Measurements from ENCODE around the gene POLE3. TPM values are rescaled to one million over a fixed set of nuclear protein-coding genes. Genes with fewer than 3 reads are reported as not detected.

Gene POLE3
- total RNA-seq, 1 donor from 2014 or later, result 49.5 TPM

- no peak overlapping the region for H3K4me3 Mint-ChIP-seq
- H3K27me3 Mint-ChIP-seq (ENCODE audit: low read depth), result no peaks in the 10 kb centered on the region
- H3K4me1 Mint-ChIP-seq, result peaks cover 9% of the 10 kb centered on the region
- no peak overlapping the region for H3K27ac Mint-ChIP-seq
- no peak for TF ChIP-seq CTCF (IDR thresholded peaks at IDR 0.05; ENCODE audit: unreplicated experiment)
- H3K9me3 Mint-ChIP-seq, result no peaks in the 10 kb centered on the region
- no peak for DNase-seq (ENCODE audit: low spot score in 2 of 2, unreplicated experiment in 2 of 2)
- no peaks in the 10 kb centered on the region for H3K36me3 Mint-ChIP-seq
Measured at GRCh38 chr9:113363336-113363735, 47.1 kb downstream of the POLE3 start.

- DNase-seq (ENCODE audit: low spot score in 2 of 2, unreplicated experiment in 2 of 2), result no peak
- H3K27me3 Mint-ChIP-seq (ENCODE audit: low read depth), result no peaks in the 10 kb centered on the region
Measured at GRCh38 chr9:113361304-113362018, 49.0 kb downstream of the POLE3 start.

GRCh38 chr9:113360242-113360842 lies 50.1 kb downstream of the POLE3 start:
- Mint-ChIP-seq H3K9me3 (no peaks in the 10 kb centered on the region), H3K36me3 (no peaks in the 10 kb centered on the region), H3K27me3 (ENCODE audit: low read depth) (no peaks in the 10 kb centered on the region), H3K4me3 (no peak overlapping the region), H3K4me1 (peaks cover 9% of the 10 kb centered on the region), H3K27ac (no peak overlapping the region)
- no peak for DNase-seq (ENCODE audit: low spot score in 2 of 2, unreplicated experiment in 2 of 2)
- TF ChIP-seq CTCF (IDR thresholded peaks at IDR 0.05; ENCODE audit: unreplicated experiment), result no peak

More at GRCh38 chr9:113361304-113362018, 49.0 kb downstream of the POLE3 start:
- H3K4me1 Mint-ChIP-seq, result peaks cover 9% of the 10 kb centered on the region
- no peak for TF ChIP-seq CTCF (IDR thresholded peaks at IDR 0.05; ENCODE audit: unreplicated experiment)
- H3K9me3 Mint-ChIP-seq, result no peaks in the 10 kb centered on the region
- H3K4me3 Mint-ChIP-seq, result no peak overlapping the region
- no peaks in the 10 kb centered on the region for H3K36me3 Mint-ChIP-seq
- no peak overlapping the region for H3K27ac Mint-ChIP-seq

GRCh38 chr9:113359385-113359784 lies 51.1 kb downstream of the POLE3 start:
- Mint-ChIP-seq H3K27ac (no peak overlapping the region), H3K4me1 (peaks cover 7% of the 10 kb centered on the region), H3K36me3 (no peaks in the 10 kb centered on the region), H3K27me3 (ENCODE audit: low read depth) (no peaks in the 10 kb centered on the region), H3K9me3 (no peaks in the 10 kb centered on the region), H3K4me3 (no peak overlapping the region)
- no peak for TF ChIP-seq CTCF (IDR thresholded peaks at IDR 0.05; ENCODE audit: unreplicated experiment)
- no peak for DNase-seq (ENCODE audit: low spot score in 2 of 2, unreplicated experiment in 2 of 2)

Other genes starting within 250 kb of the POLE3 start
- 28.2 to 30.0 TPM (median 28.4 TPM) in 3 replicates for gene FKBP15, start 189.4 kb downstream of the POLE3 start, total RNA-seq
- 22.3 to 23.8 TPM (median 22.6 TPM) in 3 replicates for gene SLC31A1, start 189.1 kb downstream of the POLE3 start, total RNA-seq
- 25.3 to 27.7 TPM (median 27.0 TPM) in 3 replicates for gene CDC26, start 135.1 kb downstream of the POLE3 start, total RNA-seq
- gene PRPF4, start 135.0 kb downstream of the POLE3 start, total RNA-seq, result 27.8 to 29.4 TPM (median 29.2 TPM) in 3 replicates
- gene RNF183, start 107.3 kb downstream of the POLE3 start, total RNA-seq, result 0.16 to 0.53 TPM (median 0.29 TPM) in 3 replicates
- 4.1 to 4.5 TPM (median 4.2 TPM) in 3 replicates for gene WDR31, start 70.4 kb downstream of the POLE3 start, total RNA-seq
- gene BSPRY, start 61.1 kb downstream of the POLE3 start, total RNA-seq, result 3.4 to 4.3 TPM (median 4.3 TPM) in 3 replicates
- 26.9 to 30.8 TPM (median 27.7 TPM) in 3 replicates for gene HDHD3, start 33.7 kb downstream of the POLE3 start, total RNA-seq
- 42.9 to 45.6 TPM (median 44.2 TPM) in 3 replicates for gene ALAD, start 9.4 kb downstream of the POLE3 start, total RNA-seq
- gene C9orf43, start 72 bp upstream of the POLE3 start, total RNA-seq, result 0.64 to 0.95 TPM (median 0.72 TPM) in 3 replicates
- gene RGS3, start 53.1 kb upstream of the POLE3 start, total RNA-seq, result 24.9 to 26.6 TPM (median 26.3 TPM) in 3 replicates

Measured in mesothelial cell of epicardium (in vitro differentiated cells).